OCI-LY7 (cell line): Measurements from ENCODE around the gene GCAT. TPM values are rescaled to one million over a fixed set of nuclear protein-coding genes. Genes with fewer than 3 reads are reported as not detected.

ENCODE experiments used
- BruUV-seq: library from RNA; stranded (reverse); fragments of 400-500 nt; replicated peaks from 2 replicates; lab custom pipeline; 2021; lab: Mats Ljungman, UMichigan
- CTCF ChIA-PET: fragments of 300-600 bp; sonication (Branson Sonifier 250); formaldehyde crosslinking; loops from one replicate; lab custom pipeline; 2022; ENCODE audit warnings: antibody characterized with exemption; ENCODE audit not compliant: unreplicated experiment; lab: Charles Lee
- POLR2A ChIA-PET: fragments of 300-600 bp; sonication (Branson Sonifier 250); formaldehyde crosslinking; loops from one replicate; lab custom pipeline; 2022; ENCODE audit warnings: antibody characterized with exemption; lab: Charles Lee
- DNase-seq: peaks from one replicate; pipeline ENCODE4 v3.0.0-alpha.2; 2015; ENCODE audit warnings: low spot score
- H2AFZ ChIP-seq: fragments of 200-600 bp; sonication (generic), shearing (Covaris generic); 2 replicates; pipeline ENCODE4 v1.6.1; 2014; ENCODE audit warnings: mild to moderate bottlenecking, antibody characterized with exemption, low read length, moderate library complexity
- H3K27ac ChIP-seq: fragments of 200-600 bp; sonication (generic); 2 replicates; pipeline ENCODE4 v1.5.1; 2014; ENCODE audit warnings: mixed run types, low read depth, mild to moderate bottlenecking, moderate library complexity, low read length, inconsistent platforms; ENCODE audit not compliant: poor library complexity, severe bottlenecking
- H3K36me3 ChIP-seq: fragments of 200-600 bp; sonication (generic); 2 replicates; pipeline ENCODE4 v1.6.1; 2014; ENCODE audit warnings: mild to moderate bottlenecking, antibody characterized with exemption, low read length, moderate library complexity, mixed read lengths; ENCODE audit not compliant: insufficient read depth
- H3K4me1 ChIP-seq: fragments of 200-600 bp; sonication (generic); 2 replicates; pipeline ENCODE4 v1.5.1; 2014; ENCODE audit warnings: mild to moderate bottlenecking, low read length; ENCODE audit not compliant: insufficient read depth, poor library complexity, severe bottlenecking
- H3K4me2 ChIP-seq: fragments of 200-600 bp; sonication (generic); 2 replicates; pipeline ENCODE4 v1.6.1; 2014; ENCODE audit warnings: mild to moderate bottlenecking, low read length
- H3K4me3 ChIP-seq: fragments of 200-600 bp; sonication (generic); 2 replicates; pipeline ENCODE4 v1.5.1; 2014; ENCODE audit warnings: mild to moderate bottlenecking, low read depth, low read length; ENCODE audit not compliant: poor library complexity, severe bottlenecking
- H3K79me2 ChIP-seq: fragments of 200-600 bp; sonication (generic); 2 replicates; pipeline ENCODE4 v1.6.1; 2016; ENCODE audit warnings: low read depth, mild to moderate bottlenecking, low read length, moderate library complexity, mixed read lengths; ENCODE audit not compliant: insufficient read depth
- H3K9me2 ChIP-seq: fragments of 200-600 bp; sonication (generic); 2 replicates; pipeline ENCODE4 v1.6.1; 2016; ENCODE audit warnings: mild to moderate bottlenecking, low read length, mixed read lengths; ENCODE audit not compliant: insufficient read depth
- H3K9me3 ChIP-seq: fragments of 200-600 bp; sonication (generic); 2 replicates; pipeline ENCODE4 v1.6.1; 2014; ENCODE audit warnings: mild to moderate bottlenecking, mixed run types, low read length, mixed read lengths
- H4K20me1 ChIP-seq: fragments of 200-600 bp; sonication (generic); 2 replicates; pipeline ENCODE4 v1.6.1; 2014; ENCODE audit warnings: mild to moderate bottlenecking, antibody characterized with exemption, low read length, moderate library complexity, mixed read lengths; ENCODE audit not compliant: insufficient read depth
- EZH2phosphoT487 ChIP-seq: fragments of 200-600 bp; sonication (generic); IDR thresholded peaks from 2 replicates; pipeline ENCODE4 v1.6.1; 2018; ENCODE audit warnings: low read depth, borderline replicate concordance, mild to moderate bottlenecking, mixed run types, antibody characterized with exemption, low read length, moderate library complexity, mixed read lengths
- intact Hi-C: fragments of 100-400 bp; cut with micrococcal nuclease; formaldehyde crosslinking; loops from one replicate; pipeline ENCODE4 v1.10.0; 2022; ENCODE audit not compliant: unreplicated experiment
- total RNA-seq, 2 experiments: library from RNA; depleted of rRNA in 1 of 2; stranded (reverse); fragments of >200 nt in 1 of 2; shearing (Covaris generic) in 1 of 2; gene quantifications; 2 replicates each; pipeline ENCODE4 v1.2.3, GENCODE V29; 2014 to 2022
- TF ChIP-seq, protein P1 (sequence below): fragments of 200-600 bp; sonication (generic); conservative IDR thresholded peaks from 2 replicates; pipeline ENCODE4 v1.5.1; 2014; ENCODE audit warnings: mild to moderate bottlenecking, antibody characterized with exemption, low read length, moderate library complexity, mixed read lengths

The GCAT gene
- total RNA-seq, 2 experiments from 2014 or later: 14.6 to 17.3 TPM

DNA sequence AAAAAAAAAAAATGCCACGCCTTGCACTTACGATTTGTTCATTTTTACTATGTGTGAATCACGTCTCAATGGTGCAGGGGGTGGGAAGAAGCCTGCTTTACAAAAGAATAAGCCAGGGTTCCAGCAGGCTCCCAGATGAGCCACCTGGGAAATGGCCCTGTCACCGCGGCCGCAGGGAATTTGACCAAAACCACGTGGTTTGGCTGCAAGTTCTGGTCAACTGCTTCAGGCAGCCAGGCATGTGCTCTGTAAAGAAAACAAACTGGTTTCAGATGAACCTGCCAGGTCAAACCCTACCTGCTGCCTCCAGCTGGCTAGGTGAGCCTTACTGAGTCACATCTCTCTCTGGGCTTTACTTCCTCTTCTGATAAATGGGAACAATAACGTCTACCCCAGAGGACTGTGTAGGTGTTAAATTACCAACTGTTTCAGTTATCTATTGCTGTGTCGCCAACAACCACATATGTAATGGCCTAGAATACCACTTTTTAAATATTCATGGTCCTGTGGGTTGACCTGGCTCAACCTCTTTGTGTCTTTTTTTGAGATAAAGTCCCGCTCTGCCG, 30.5 kb upstream of the GCAT start:
- H4K20me1 ChIP-seq: no peaks in the 10 kb centered on the region
- no peak for TF ChIP-seq EZH2phosphoT487
- TF ChIP-seq, protein P1, sequence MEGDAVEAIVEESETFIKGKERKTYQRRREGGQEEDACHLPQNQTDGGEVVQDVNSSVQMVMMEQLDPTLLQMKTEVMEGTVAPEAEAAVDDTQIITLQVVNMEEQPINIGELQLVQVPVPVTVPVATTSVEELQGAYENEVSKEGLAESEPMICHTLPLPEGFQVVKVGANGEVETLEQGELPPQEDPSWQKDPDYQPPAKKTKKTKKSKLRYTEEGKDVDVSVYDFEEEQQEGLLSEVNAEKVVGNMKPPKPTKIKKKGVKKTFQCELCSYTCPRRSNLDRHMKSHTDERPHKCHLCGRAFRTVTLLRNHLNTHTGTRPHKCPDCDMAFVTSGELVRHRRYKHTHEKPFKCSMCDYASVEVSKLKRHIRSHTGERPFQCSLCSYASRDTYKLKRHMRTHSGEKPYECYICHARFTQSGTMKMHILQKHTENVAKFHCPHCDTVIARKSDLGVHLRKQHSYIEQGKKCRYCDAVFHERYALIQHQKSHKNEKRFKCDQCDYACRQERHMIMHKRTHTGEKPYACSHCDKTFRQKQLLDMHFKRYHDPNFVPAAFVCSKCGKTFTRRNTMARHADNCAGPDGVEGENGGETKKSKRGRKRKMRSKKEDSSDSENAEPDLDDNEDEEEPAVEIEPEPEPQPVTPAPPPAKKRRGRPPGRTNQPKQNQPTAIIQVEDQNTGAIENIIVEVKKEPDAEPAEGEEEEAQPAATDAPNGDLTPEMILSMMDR: no peak
- no peak overlapping the region for H3K4me3 ChIP-seq
- no peaks in the 10 kb centered on the region for H3K36me3 ChIP-seq
- TSS peak; percentile 46 for BruUV-seq
- ChIA-PET POLR2A (no interaction called here), CTCF (no interaction called here)
- peak; percentile 47 for DNase-seq
- H2AFZ ChIP-seq: no peak overlapping the region
- no peaks in the 10 kb centered on the region for H3K9me2 ChIP-seq
- H3K9me3 ChIP-seq: no peaks in the 10 kb centered on the region
- intact Hi-C loops: loop anchor here (2.0 kb wide), 1 partner anchor 30 kb away; the partner anchor contains the start of gene GCAT
- H3K4me1 ChIP-seq: peaks cover 11% of the 10 kb centered on the region
- H3K4me2 ChIP-seq: peak overlapping the region; percentile 16; the same call in 1 of the 2 replicates
- H3K79me2 ChIP-seq: no peaks in the 10 kb centered on the region
- H3K27ac ChIP-seq: peak overlapping the region; percentile 2

DNA sequence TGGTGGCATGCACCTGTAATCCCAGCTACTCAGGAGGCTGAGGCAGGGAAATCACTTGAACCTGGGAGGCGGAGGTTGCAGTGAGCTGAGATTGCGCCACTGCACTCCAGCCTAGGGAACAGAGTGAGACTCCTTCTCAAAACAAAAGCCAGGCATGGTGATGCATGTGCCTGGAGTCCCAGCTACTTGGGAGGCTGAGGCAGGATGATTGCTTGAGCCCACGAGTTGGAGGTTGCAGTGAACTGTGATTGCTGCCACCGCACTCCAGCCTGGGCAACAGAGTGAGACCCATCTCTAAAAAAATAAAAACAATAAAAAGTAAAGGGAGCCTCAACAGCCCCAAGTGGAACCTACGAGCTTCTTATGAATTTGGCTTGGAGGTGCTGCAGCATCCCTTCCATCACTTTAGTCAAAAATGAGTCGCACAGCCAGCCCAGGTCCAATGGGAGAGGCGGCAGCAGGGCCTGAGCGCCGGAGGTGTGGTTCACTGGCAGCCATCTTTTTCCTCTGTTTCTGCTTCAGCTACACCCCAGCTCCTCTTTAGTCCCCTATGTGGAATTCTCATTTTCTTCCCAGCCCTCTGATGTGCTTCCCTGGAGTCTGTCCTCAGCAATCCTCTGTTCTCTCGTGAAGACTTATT, 29.2 kb upstream of the GCAT start:
- no peak overlapping the region for H3K4me3 ChIP-seq
- no peak for TF ChIP-seq EZH2phosphoT487
- TF ChIP-seq, protein P1: no peak
- no peak for DNase-seq
- H3K9me2 ChIP-seq: no peaks in the 10 kb centered on the region
- H3K79me2 ChIP-seq: no peaks in the 10 kb centered on the region
- CTCF ChIA-PET: no interaction called here
- no peak overlapping the region for H3K27ac ChIP-seq
- peaks cover 7% of the 10 kb centered on the region for H3K4me1 ChIP-seq
- POLR2A ChIA-PET: no interaction called here
- H2AFZ ChIP-seq: no peak overlapping the region
- no TSS peak for BruUV-seq
- H3K36me3 ChIP-seq: no peaks in the 10 kb centered on the region
- H3K9me3 ChIP-seq: no peaks in the 10 kb centered on the region
- intact Hi-C loops: no loop called here
- no peak overlapping the region for H3K4me2 ChIP-seq
- no peaks in the 10 kb centered on the region for H4K20me1 ChIP-seq
